DND-41 (cell line): ENCODE results near the gene MICAL3.

Source experiments
- EZH2 ChIP-seq: IDR thresholded peaks from 3 replicates; pipeline ENCODE4 v1.6.1; 2012; ENCODE audit warnings: borderline replicate concordance, low read depth, mild to moderate bottlenecking, moderate library complexity, low read length, inconsistent platforms; ENCODE audit not compliant: severe bottlenecking
- TF ChIP-seq, protein P1 (sequence below): IDR thresholded peaks from 2 replicates; pipeline ENCODE4 v1.5.1; 2012; ENCODE audit warnings: borderline replicate concordance, low read length, moderate library complexity, mild to moderate bottlenecking; ENCODE audit not compliant: poor library complexity, severe bottlenecking; ENCODE audit errors: extremely low read depth

DNA sequence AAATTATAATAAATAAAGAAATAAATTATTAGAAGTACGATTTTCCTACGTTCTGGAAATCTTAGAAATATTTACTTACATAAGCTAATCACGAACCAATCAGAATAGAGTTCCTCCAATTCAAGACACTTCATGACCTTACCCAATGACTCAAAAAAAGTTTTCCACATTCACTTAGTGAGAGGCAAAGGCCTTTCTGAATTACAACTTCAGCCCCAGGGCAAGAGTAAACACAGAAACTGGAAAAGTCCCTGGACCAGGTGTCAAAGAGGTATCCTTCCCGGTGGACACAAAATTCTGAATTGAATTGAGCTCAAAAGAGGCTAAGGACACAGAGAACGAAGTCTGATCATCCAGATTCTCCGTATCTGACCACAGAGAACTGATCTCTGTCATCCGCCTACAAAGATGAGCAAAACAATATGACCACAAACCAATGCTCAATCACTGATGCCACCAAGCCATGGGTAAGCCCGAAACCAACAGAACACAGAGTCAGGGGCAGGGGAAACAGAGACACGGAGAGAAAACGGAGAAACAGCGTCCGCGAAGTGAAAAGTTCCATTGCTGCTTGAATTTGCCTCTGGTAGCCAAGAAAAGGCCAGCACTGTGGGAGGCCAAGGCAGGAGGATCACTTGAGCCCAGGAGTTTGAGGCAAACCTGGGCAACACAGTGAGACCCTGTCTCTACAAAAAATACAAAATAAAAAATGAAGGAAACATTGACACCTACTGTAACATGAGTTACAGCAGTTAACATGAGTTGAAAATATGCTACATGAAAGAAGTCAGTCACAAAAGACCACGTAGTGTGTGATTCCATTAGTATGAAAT lies 256.9 kb downstream of the MICAL3 start:
- TF ChIP-seq, protein P1, sequence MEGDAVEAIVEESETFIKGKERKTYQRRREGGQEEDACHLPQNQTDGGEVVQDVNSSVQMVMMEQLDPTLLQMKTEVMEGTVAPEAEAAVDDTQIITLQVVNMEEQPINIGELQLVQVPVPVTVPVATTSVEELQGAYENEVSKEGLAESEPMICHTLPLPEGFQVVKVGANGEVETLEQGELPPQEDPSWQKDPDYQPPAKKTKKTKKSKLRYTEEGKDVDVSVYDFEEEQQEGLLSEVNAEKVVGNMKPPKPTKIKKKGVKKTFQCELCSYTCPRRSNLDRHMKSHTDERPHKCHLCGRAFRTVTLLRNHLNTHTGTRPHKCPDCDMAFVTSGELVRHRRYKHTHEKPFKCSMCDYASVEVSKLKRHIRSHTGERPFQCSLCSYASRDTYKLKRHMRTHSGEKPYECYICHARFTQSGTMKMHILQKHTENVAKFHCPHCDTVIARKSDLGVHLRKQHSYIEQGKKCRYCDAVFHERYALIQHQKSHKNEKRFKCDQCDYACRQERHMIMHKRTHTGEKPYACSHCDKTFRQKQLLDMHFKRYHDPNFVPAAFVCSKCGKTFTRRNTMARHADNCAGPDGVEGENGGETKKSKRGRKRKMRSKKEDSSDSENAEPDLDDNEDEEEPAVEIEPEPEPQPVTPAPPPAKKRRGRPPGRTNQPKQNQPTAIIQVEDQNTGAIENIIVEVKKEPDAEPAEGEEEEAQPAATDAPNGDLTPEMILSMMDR = no peak
- TF ChIP-seq EZH2 = no peak
